ENCODE measurements around the gene ZNF521.

Gene ZNF521

GRCh38 chr18:25080211-25080610 lies 271.8 kb downstream of the ZNF521 start:
- DNase-seq (ENCODE audit: low read depth in 2 of 3, low spot score in 2 of 3), result no peak

- DNase-seq (ENCODE audit: low read depth in 2 of 3, low spot score in 2 of 3), result no peak
Measured at GRCh38 chr18:25077944-25078723, 273.8 kb downstream of the ZNF521 start.

GRCh38 chr18:25077038-25077943 lies 274.7 kb downstream of the ZNF521 start:
- no peak for DNase-seq (ENCODE audit: low read depth in 2 of 3, low spot score in 2 of 3)

GRCh38 chr18:25075783-25076182 lies 276.2 kb downstream of the ZNF521 start:
- no peak for DNase-seq (ENCODE audit: low read depth in 2 of 3, low spot score in 2 of 3)

- DNase-seq (ENCODE audit: low read depth in 2 of 3, low spot score in 2 of 3), result no peak
Measured at GRCh38 chr18:25075331-25075730, 276.6 kb downstream of the ZNF521 start.

GRCh38 chr18:25074925-25075324 lies 277.0 kb downstream of the ZNF521 start:
- DNase-seq (ENCODE audit: low read depth in 2 of 3, low spot score in 2 of 3), result no peak

GRCh38 chr18:25072205-25072604 lies 279.8 kb downstream of the ZNF521 start:
- DNase-seq (ENCODE audit: low read depth in 2 of 3, low spot score in 2 of 3), result no peak

- DNase-seq (ENCODE audit: low read depth in 2 of 3, low spot score in 2 of 3), result no peak
Measured at GRCh38 chr18:25067275-25068025, 284.5 kb downstream of the ZNF521 start.

GRCh38 chr18:25066516-25066915 lies 285.4 kb downstream of the ZNF521 start:
- DNase-seq (ENCODE audit: low read depth in 2 of 3, low spot score in 2 of 3), result no peak

- no peak for DNase-seq (ENCODE audit: low read depth in 2 of 3, low spot score in 2 of 3)
Measured at GRCh38 chr18:25062720-25063119, 289.2 kb downstream of the ZNF521 start.

- no peak for DNase-seq (ENCODE audit: low read depth in 2 of 3, low spot score in 2 of 3)
Measured at GRCh38 chr18:25061395-25061794, 290.6 kb downstream of the ZNF521 start.

- no peak for DNase-seq (ENCODE audit: low read depth in 2 of 3, low spot score in 2 of 3)
Measured at GRCh38 chr18:25058521-25058920, 293.4 kb downstream of the ZNF521 start.

- no peak for DNase-seq (ENCODE audit: low read depth in 2 of 3, low spot score in 2 of 3)
Measured at GRCh38 chr18:25057491-25058050, 294.4 kb downstream of the ZNF521 start.

- DNase-seq (ENCODE audit: low read depth in 2 of 3, low spot score in 2 of 3), result no peak
Measured at GRCh38 chr18:25056429-25056828, 295.5 kb downstream of the ZNF521 start.

- no peak for DNase-seq (ENCODE audit: low read depth in 2 of 3, low spot score in 2 of 3)
Measured at GRCh38 chr18:25055076-25055475, 296.9 kb downstream of the ZNF521 start.

GRCh38 chr18:25053466-25053865 lies 298.5 kb downstream of the ZNF521 start:
- DNase-seq (ENCODE audit: low read depth in 2 of 3, low spot score in 2 of 3), result no peak

GRCh38 chr18:25052511-25052921 lies 299.4 kb downstream of the ZNF521 start:
- DNase-seq (ENCODE audit: low read depth in 2 of 3, low spot score in 2 of 3), result no peak

- no peak for DNase-seq (ENCODE audit: low read depth in 2 of 3, low spot score in 2 of 3)
Measured at GRCh38 chr18:25050605-25051004, 301.4 kb downstream of the ZNF521 start.

- no peak for DNase-seq (ENCODE audit: low read depth in 2 of 3, low spot score in 2 of 3)
Measured at GRCh38 chr18:25047983-25048382, 304.0 kb downstream of the ZNF521 start.

GRCh38 chr18:25047421-25047820 lies 304.5 kb downstream of the ZNF521 start:
- no peak for DNase-seq (ENCODE audit: low read depth in 2 of 3, low spot score in 2 of 3)

GRCh38 chr18:25044694-25045093 lies 307.3 kb downstream of the ZNF521 start:
- DNase-seq (ENCODE audit: low read depth in 2 of 3, low spot score in 2 of 3), result no peak

All from activated CD8-positive, alpha-beta memory T cell treated with anti-CD3 and anti-CD28 coated beads for 48 hours (primary cell).